Activated CD4-positive, alpha-beta T cell treated with anti-CD3 and anti-CD28 coated beads for 36 hours (primary cell): ENCODE measurements around the gene BMPER. TPM values are rescaled to one million over a fixed set of nuclear protein-coding genes. Genes with fewer than 3 reads are reported as not detected.

Experiments used
- ATAC-seq: fragments of 200-7000 bp; cut with Tn5 transposase; one replicate; pipeline ENCODE4 v1.10.0; 2021; ENCODE audit warnings: mild to moderate bottlenecking, moderate library complexity
- CTCF ChIA-PET: fragments of 350-600 bp; sonication (Branson Sonifier 250); formaldehyde crosslinking; loops from one replicate; lab custom pipeline; 2021; ENCODE audit warnings: antibody characterized with exemption; lab: Charles Lee
- POLR2A ChIA-PET: fragments of 350-600 bp; sonication (Branson Sonifier 250); formaldehyde crosslinking; loops from one replicate; lab custom pipeline; 2021; ENCODE audit warnings: antibody characterized with exemption, inconsistent platforms; lab: Charles Lee
- DNase-seq: peaks from one replicate; pipeline ENCODE4 v3.0.0-alpha.2; 2020
- H3K27ac Mint-ChIP-seq: one replicate; pipeline ENCODE4 v1.8.0; 2021; ENCODE audit warnings: mixed read lengths
- H3K27me3 Mint-ChIP-seq: one replicate; pipeline ENCODE4 v1.8.0; 2021; ENCODE audit warnings: mixed read lengths
- H3K36me3 Mint-ChIP-seq: one replicate; pipeline ENCODE4 v1.8.0; 2021; ENCODE audit warnings: low read depth, mixed read lengths
- H3K4me1 Mint-ChIP-seq: one replicate; pipeline ENCODE4 v1.8.0; 2021; ENCODE audit warnings: mixed read lengths
- H3K4me3 Mint-ChIP-seq: one replicate; pipeline ENCODE4 v1.8.0; 2021; ENCODE audit warnings: mild to moderate bottlenecking, moderate library complexity, mixed read lengths
- H3K9me3 Mint-ChIP-seq: one replicate; pipeline ENCODE4 v1.8.0; 2021; ENCODE audit warnings: low read depth, mixed read lengths
- intact Hi-C, 2 experiments: fragments of 100-400 bp; cut with DNase I in 1 of 2; cut with micrococcal nuclease in 1 of 2; formaldehyde crosslinking; loops; one replicate each; pipeline versions ENCODE4 v1.14.2 to v1.15.1; 2022 to 2024; cut with DNase I, micrococcal nuclease
- total RNA-seq, 2 experiments: library from RNA; stranded (reverse); gene quantifications; one replicate each; pipeline ENCODE4 v1.2.3, GENCODE V29; 2021

BMPER gene
- total RNA-seq, 2 experiments from 2014 or later = not detected

- ATAC-seq (no peak), DNase-seq (no peak)
- intact Hi-C loops = no loop called here
- Mint-ChIP-seq H3K36me3 (no peaks in the 10 kb centered on the region), H3K27ac (no peak overlapping the region), H3K9me3 (peaks cover 2% of the 10 kb centered on the region), H3K27me3 (no peaks in the 10 kb centered on the region), H3K4me3 (no peak overlapping the region), H3K4me1 (no peaks in the 10 kb centered on the region)
- POLR2A ChIA-PET = no interaction called here
- CTCF ChIA-PET = no interaction called here
Observed at GRCh38 chr7:34136698-34137097, 231.4 kb downstream of the BMPER start.

DNA sequence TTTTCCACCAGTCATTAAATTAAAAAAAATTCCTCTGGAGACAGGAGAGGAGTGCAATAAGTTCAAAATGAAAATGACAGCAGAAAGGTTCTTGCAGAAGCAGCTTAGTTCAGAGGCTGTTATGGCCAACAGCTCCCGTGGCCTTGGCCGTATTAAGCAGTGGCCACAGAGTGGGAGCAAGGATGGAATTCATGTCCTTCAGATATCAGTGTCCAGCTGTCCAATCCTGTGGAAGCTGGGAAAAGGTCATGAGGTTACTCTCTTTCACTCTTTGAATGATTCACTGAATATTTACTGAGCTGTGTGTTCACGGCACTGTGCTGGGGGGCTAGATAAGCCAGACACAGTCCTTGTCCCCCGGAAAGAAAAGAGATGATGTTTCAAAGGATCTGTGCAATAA lies 231.8 kb downstream of the BMPER start:
- no peaks in the 10 kb centered on the region for H3K27me3 Mint-ChIP-seq
- ChIA-PET CTCF (no interaction called here), POLR2A (no interaction called here)
- H3K9me3 Mint-ChIP-seq = peaks cover 2% of the 10 kb centered on the region
- H3K27ac Mint-ChIP-seq = no peak overlapping the region
- DNase-seq (no peak), ATAC-seq (no peak)
- intact Hi-C loops = no loop called here
- H3K36me3 Mint-ChIP-seq = no peaks in the 10 kb centered on the region
- H3K4me3 Mint-ChIP-seq = no peak overlapping the region
- H3K4me1 Mint-ChIP-seq = no peaks in the 10 kb centered on the region

DNA sequence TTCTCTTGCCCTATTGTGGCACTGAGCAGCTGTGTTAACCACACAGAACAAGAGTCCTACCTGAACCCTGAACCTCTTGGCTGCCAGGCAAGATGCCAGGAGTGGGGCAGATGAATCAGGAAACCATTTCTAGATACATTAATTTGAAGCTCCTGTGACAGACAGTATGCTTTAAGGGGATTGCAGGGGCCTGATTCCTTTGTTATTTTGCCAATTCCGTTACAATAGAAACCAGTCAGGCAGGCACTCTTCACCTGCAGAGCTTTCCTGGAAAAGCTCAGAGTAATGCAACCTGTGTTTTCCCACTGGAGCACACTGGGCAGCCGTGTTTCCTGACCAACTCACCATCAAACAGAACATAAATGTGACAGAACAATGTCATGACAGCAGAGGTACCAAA lies 233.1 kb downstream of the BMPER start:
- POLR2A ChIA-PET = no interaction called here

GRCh38 chr7:34139086-34139485 lies 233.7 kb downstream of the BMPER start:
- Mint-ChIP-seq H3K9me3 (peaks cover 2% of the 10 kb centered on the region), H3K27me3 (peaks cover 2% of the 10 kb centered on the region), H3K4me3 (no peak overlapping the region), H3K36me3 (no peaks in the 10 kb centered on the region), H3K27ac (no peak overlapping the region), H3K4me1 (no peaks in the 10 kb centered on the region)
- CTCF ChIA-PET = no interaction called here
- POLR2A ChIA-PET = no interaction called here
- DNase-seq (no peak), ATAC-seq (no peak)
- intact Hi-C loops = no loop called here

More for the DNA sequence above, 233.1 kb downstream of the BMPER start:
- H3K9me3 Mint-ChIP-seq = peaks cover 2% of the 10 kb centered on the region
- no peak for ATAC-seq
- DNase-seq = no peak
- no peaks in the 10 kb centered on the region for H3K4me1 Mint-ChIP-seq
- intact Hi-C loops = no loop called here
- H3K27me3 Mint-ChIP-seq = no peaks in the 10 kb centered on the region
- H3K36me3 Mint-ChIP-seq = no peaks in the 10 kb centered on the region
- CTCF ChIA-PET = no interaction called here
- no peak overlapping the region for H3K27ac Mint-ChIP-seq
- no peak overlapping the region for H3K4me3 Mint-ChIP-seq

DNA sequence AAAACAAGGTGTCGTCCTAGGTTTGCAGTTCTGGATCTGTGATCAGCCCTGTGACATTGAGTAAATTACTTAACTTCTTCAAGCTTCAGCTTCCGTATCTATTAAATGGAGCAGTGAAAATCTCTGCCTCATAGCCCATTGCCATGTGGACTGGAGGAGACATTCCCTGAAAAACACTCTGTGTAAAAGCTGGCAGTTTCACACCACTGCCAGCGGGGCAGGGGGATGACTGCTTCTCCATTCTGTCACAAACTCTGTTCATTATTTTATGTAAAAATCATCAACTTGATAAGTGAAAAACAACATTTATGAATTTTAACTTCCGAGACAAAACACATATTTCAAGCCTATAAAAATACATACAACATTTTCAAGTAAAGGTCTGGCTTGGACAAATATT lies 234.7 kb downstream of the BMPER start:
- ATAC-seq (no peak), DNase-seq (no peak)
- Mint-ChIP-seq H3K36me3 (no peaks in the 10 kb centered on the region), H3K4me1 (no peaks in the 10 kb centered on the region), H3K9me3 (peaks cover 1% of the 10 kb centered on the region), H3K27me3 (peaks cover 2% of the 10 kb centered on the region), H3K4me3 (no peak overlapping the region), H3K27ac (no peak overlapping the region)
- POLR2A ChIA-PET = no interaction called here
- CTCF ChIA-PET = no interaction called here
- intact Hi-C loops = loop anchor here in 1 of 2 experiments (5.0 kb wide), 1 partner anchor 1397 kb away; no protein-coding TSS in a partner anchor

DNA sequence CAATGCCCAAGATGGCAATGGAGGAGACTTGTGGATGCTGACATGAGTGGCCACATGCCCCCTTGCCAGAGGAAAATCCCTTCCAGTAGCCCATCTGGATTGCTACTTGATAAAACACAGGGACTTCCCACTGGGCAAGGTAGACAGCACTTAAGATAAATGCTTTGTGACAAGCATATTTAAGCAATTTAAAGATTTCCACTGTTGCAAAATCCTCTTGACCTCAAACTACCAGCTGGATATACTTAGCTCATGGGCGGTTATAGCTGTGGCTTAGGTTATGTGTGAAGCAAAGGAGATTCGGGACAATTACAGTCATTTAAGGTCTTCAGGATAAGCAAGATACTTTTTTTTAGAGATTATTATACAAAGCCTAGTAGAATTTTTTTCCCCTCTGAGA lies 238.1 kb downstream of the BMPER start:
- DNase-seq = no peak
- Mint-ChIP-seq H3K27ac (no peak overlapping the region), H3K4me1 (no peaks in the 10 kb centered on the region), H3K9me3 (no peaks in the 10 kb centered on the region), H3K4me3 (no peak overlapping the region), H3K36me3 (no peaks in the 10 kb centered on the region), H3K27me3 (peaks cover 2% of the 10 kb centered on the region)
- intact Hi-C loops = loop anchor here in 1 of 2 experiments (5.0 kb wide), 1 partner anchor 1394 kb away; no protein-coding TSS in a partner anchor
- POLR2A ChIA-PET = no interaction called here
- CTCF ChIA-PET = no interaction called here
- no peak for ATAC-seq

GRCh38 chr7:34145603-34146002 lies 240.3 kb downstream of the BMPER start:
- no peaks in the 10 kb centered on the region for H3K4me1 Mint-ChIP-seq
- H3K4me3 Mint-ChIP-seq = no peak overlapping the region
- DNase-seq (no peak), ATAC-seq (no peak)
- no peaks in the 10 kb centered on the region for H3K9me3 Mint-ChIP-seq
- POLR2A ChIA-PET = no interaction called here
- CTCF ChIA-PET = no interaction called here
- peaks cover 2% of the 10 kb centered on the region for H3K27me3 Mint-ChIP-seq
- H3K36me3 Mint-ChIP-seq = no peaks in the 10 kb centered on the region
- no peak overlapping the region for H3K27ac Mint-ChIP-seq
- intact Hi-C loops = no loop called here

DNA sequence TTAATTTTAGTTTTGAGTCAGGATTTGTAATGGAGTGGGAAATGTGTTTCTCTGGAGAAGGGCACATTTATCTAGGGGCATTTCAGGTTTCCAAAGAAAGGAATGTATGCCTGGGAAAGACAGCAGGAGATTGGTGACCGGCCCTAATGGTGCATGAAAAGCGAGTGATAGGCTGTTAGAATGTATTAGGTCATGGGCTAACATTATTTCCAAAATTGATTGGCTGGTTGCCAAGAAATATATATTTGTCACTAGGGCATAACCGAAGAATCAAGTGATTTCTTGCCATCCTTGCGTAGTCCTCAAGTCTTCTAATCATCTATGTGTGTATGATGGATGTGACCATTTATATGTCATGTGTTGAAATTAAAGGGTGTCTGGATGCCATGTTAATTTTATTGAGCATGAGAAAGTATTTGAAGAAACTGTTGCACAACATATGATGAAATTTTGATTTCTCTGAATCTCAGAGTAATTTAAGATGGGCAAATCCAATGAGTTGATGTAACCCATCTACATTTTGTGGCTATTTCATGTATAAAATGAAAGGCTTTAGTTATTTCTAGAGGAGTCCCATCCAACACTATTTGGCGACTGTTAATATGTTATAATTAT lies 248.4 kb downstream of the BMPER start:
- H3K4me3 Mint-ChIP-seq = no peak overlapping the region
- ATAC-seq (no peak), DNase-seq (no peak)
- H3K36me3 Mint-ChIP-seq = no peaks in the 10 kb centered on the region
- no peaks in the 10 kb centered on the region for H3K27me3 Mint-ChIP-seq
- CTCF ChIA-PET = no interaction called here
- H3K9me3 Mint-ChIP-seq = no peaks in the 10 kb centered on the region
- intact Hi-C loops = no loop called here
- H3K27ac Mint-ChIP-seq = no peak overlapping the region
- no peaks in the 10 kb centered on the region for H3K4me1 Mint-ChIP-seq
- POLR2A ChIA-PET = no interaction called here

- intact Hi-C loops = no loop called here
- no peaks in the 10 kb centered on the region for H3K27me3 Mint-ChIP-seq
- no peak overlapping the region for H3K27ac Mint-ChIP-seq
- no peak overlapping the region for H3K4me3 Mint-ChIP-seq
- DNase-seq (no peak), ATAC-seq (no peak)
- H3K36me3 Mint-ChIP-seq = no peaks in the 10 kb centered on the region
- ChIA-PET CTCF (no interaction called here), POLR2A (no interaction called here)
- H3K4me1 Mint-ChIP-seq = no peaks in the 10 kb centered on the region
- no peaks in the 10 kb centered on the region for H3K9me3 Mint-ChIP-seq
Observed at GRCh38 chr7:34155220-34155908, 250.0 kb downstream of the BMPER start.

DNA sequence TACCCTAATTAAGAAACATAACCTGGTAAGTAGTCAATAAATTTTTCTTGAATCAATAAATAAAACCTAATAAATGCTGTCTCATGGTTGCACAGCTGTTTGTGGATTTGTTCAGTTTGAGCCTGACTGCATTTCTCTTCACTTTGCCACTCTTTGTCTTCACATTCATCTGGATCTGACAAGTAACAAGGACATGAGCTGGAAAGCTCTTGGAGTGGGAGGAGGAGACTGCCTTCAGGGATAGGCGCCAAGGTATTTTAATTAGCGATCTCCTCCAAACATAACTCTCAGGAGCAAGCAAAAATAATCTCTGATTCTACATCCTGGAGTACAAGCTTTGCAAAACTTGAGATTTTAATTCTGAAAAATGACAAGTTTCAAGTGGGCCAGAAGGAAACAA lies 251.0 kb downstream of the BMPER start:
- H3K36me3 Mint-ChIP-seq = no peaks in the 10 kb centered on the region
- no peaks in the 10 kb centered on the region for H3K9me3 Mint-ChIP-seq
- POLR2A ChIA-PET = no interaction called here
- DNase-seq (no peak), ATAC-seq (no peak)
- no peaks in the 10 kb centered on the region for H3K4me1 Mint-ChIP-seq
- H3K27me3 Mint-ChIP-seq = no peaks in the 10 kb centered on the region
- intact Hi-C loops = no loop called here
- no peak overlapping the region for H3K4me3 Mint-ChIP-seq
- H3K27ac Mint-ChIP-seq = no peak overlapping the region
- CTCF ChIA-PET = no interaction called here

GRCh38 chr7:34157137-34157536 lies 251.8 kb downstream of the BMPER start:
- Mint-ChIP-seq H3K36me3 (no peaks in the 10 kb centered on the region), H3K4me1 (no peaks in the 10 kb centered on the region), H3K4me3 (no peak overlapping the region), H3K27ac (no peak overlapping the region), H3K27me3 (no peaks in the 10 kb centered on the region), H3K9me3 (no peaks in the 10 kb centered on the region)
- POLR2A ChIA-PET = no interaction called here
- no peak for ATAC-seq
- intact Hi-C loops = no loop called here
- no peak for DNase-seq
- CTCF ChIA-PET = no interaction called here

- CTCF ChIA-PET = no interaction called here
- no peak overlapping the region for H3K4me3 Mint-ChIP-seq
- H3K36me3 Mint-ChIP-seq = no peaks in the 10 kb centered on the region
- intact Hi-C loops = no loop called here
- ATAC-seq (no peak), DNase-seq (no peak)
- H3K27ac Mint-ChIP-seq = no peak overlapping the region
- no peaks in the 10 kb centered on the region for H3K4me1 Mint-ChIP-seq
- no peaks in the 10 kb centered on the region for H3K27me3 Mint-ChIP-seq
- POLR2A ChIA-PET = no interaction called here
- H3K9me3 Mint-ChIP-seq = no peaks in the 10 kb centered on the region
Observed at GRCh38 chr7:34158368-34159153, 253.2 kb downstream of the BMPER start.
